UCSD-AML1 (cell line): ENCODE data around the gene ANKRD13A.
"Not testable (repeated sequence)": the region's sequence is repeated elsewhere in the genome, so short reads cannot be mapped to it uniquely, and the experiment has no call there.

Source experiments
- DNase-seq: peaks from one replicate; lab custom pipeline; 2025; ENCODE audit not compliant: unreplicated experiment; lab: John Stamatoyannopoulos, UW

The ANKRD13A gene

DNA sequence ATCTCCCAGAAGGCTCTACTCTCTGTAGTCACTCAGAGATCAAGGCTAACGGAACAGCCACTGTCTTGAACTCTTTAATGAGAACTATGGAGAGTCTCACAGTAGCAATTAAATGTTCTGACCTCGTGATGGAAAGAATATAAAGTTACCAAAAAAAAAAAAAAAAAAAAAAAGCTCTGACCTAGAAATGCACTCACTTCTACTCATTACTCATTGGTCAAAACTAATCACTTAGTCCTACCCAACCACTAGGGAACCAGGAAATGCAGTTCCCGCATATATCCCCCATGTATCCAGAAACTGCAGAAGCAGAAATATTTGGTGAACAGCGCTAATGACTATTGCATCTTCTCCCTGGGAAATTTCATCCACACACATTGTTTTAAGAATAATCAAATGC is 78.6 kb downstream of the ANKRD13A start:
- no peak for DNase-seq

GRCh38 chr12:110079477-110080400 is 80.5 kb downstream of the ANKRD13A start:
- DNase-seq: peak; percentile 76

DNA sequence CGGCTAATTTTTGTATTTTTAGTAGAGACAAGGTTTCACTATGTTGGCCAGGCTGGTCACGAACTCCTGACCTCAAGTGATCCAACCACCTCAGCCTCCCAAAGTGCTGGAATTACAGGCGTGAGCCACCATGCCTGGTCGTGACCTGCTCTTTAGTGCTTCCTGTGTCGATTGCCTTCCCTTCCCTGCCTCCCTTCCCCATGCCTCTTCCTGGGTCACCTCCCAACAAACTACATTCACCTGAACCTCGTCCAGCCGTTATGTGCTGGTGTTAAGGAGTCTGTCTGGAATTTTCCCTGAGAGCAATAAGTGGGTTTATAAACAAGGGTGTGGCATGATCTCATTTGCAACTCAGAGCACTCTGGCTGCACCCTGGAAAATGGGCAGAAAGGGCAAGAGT is 81.2 kb downstream of the ANKRD13A start:
- no peak for DNase-seq

DNA sequence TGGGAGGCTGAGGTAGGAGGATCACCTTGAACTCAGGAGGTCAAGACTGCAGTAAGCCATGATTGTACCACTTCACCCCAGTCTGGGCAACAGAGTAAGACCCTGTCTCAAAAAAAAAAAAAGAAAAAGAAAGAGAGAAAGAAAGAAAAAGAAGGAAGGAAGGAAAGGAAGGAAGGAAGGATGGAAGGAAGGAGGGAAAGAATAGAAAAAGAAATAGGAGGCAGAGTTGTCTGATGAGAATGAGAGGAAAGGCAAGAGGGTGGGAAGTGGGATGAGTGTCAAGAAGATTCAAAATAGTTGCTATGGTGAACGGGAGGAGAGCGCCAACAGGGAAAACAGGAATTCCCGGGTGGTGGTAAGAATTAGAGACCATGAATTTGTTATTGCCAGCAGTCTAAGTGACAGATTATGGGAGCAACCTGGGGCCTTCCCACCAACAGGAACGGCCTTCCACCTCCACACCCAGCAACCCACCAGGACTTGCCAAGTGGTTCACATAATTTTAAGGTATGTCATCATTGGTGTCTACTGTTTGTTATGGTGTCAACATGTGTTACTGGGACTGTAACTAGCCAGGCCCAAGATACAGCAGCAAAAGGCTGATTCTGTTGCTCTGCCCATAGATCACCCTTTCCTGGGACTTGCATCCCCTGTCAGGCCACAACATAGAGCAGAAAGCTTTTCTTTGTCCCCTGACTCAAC is 85.2 kb downstream of the ANKRD13A start:
- DNase-seq: no peak

GRCh38 chr12:110088216-110088615 is 89.0 kb downstream of the ANKRD13A start:
- DNase-seq: not testable (repeated sequence)

DNA sequence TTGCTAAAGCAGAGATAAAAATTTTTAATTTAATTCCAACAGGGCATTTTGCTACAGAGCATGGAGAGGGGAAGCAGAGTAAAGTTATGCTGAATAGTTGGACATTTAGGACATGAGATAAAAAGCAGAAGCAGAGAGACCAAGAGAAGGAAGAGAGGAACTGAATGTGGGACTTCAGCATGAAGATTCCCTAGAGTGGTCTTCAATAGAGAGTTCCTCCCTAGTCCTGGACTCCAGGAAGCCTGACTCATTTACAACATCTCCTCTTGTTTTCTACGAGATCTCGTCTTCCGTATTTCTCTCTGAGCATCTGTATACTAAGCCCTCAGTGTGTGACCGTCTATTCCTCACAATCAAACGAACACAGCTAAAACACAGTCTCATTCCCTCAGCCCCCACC is 89.7 kb downstream of the ANKRD13A start:
- no peak for DNase-seq
